NCI-H526 treated with DMSO at 0.1 percent for 48 hours (cell line): Measurements from ENCODE around the gene S100A13.

Source experiments
- DNase-seq: peaks from one replicate; lab custom pipeline; 2025; lab: John Stamatoyannopoulos, UW

Gene S100A13

DNA sequence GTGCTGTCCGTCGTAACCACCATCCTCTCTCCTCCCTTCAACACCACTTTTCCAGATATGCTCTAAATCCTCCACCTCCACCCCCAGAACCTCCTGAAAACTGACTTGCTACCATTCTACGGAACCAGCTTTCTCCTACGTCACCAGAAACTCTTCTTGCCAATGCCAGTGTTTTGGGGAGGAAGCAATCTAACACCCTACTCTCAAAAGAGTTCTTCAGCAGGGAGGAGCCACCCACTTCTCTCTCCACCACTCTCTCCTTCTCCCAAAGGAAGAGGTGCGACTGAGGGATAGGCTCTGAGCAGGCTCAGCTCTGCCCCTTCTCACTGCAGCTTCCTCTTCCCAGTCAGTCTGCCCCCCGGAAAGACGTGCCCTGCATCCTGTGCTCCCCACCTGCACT is 55.6 kb downstream of the S100A13 start:
- DNase-seq = no peak

- no peak for DNase-seq
Observed at GRCh38 chr1:153570874-153571273, 56.4 kb downstream of the S100A13 start.

GRCh38 chr1:153569465-153569864 is 57.8 kb downstream of the S100A13 start:
- DNase-seq = no peak
